Hematopoietic multipotent progenitor cell treated with erythropoietin and hydrocortisone succinate and interleukin-3 and kit ligand, for 6 days (in vitro differentiated cells): Measurements from ENCODE around the gene ZNF846.
A peak's percentile ranks its signal among the peaks of the same experiment; 100 is the strongest.
"Not testable (repeated sequence)": the region's sequence is repeated elsewhere in the genome, so short reads cannot be mapped to it uniquely, and the experiment has no call there.

Experiments used
- DNase-seq: peaks from one replicate; pipeline ENCODE4 v3.0.0-alpha.2; 2015

The ZNF846 gene

GRCh38 chr19:9768175-9769112, at the start of gene ZNF846:
Gene ZNF846, minus strand, starts transcription at chr19:9768738. Its CDS starts 3,788 bp downstream, at chr19:9764950.
- DNase-seq: peak; percentile 98

GRCh38 chr19:9818175-9818733, 49.7 kb upstream of the ZNF846 start:
- no peak for DNase-seq

GRCh38 chr19:9811139-9811538, 42.6 kb upstream of the ZNF846 start:
- no peak for DNase-seq

GRCh38 chr19:9808855-9809824, 40.6 kb upstream of the ZNF846 start:
- no peak for DNase-seq

GRCh38 chr19:9806803-9807202, 38.3 kb upstream of the ZNF846 start:
- DNase-seq: no peak

GRCh38 chr19:9801976-9802375, 33.4 kb upstream of the ZNF846 start:
- no peak for DNase-seq

GRCh38 chr19:9799162-9799561, 30.6 kb upstream of the ZNF846 start:
- DNase-seq: no peak

GRCh38 chr19:9797871-9798270, 29.3 kb upstream of the ZNF846 start:
- no peak for DNase-seq

GRCh38 chr19:9796113-9796773, 27.7 kb upstream of the ZNF846 start:
- peak; percentile 97 for DNase-seq

GRCh38 chr19:9793071-9793591, 24.6 kb upstream of the ZNF846 start:
- DNase-seq: peak; percentile 82

- DNase-seq: peak; percentile 98
Observed at GRCh38 chr19:9792206-9793070, 23.9 kb upstream of the ZNF846 start.

GRCh38 chr19:9791552-9792205, 23.1 kb upstream of the ZNF846 start:
- DNase-seq: peak; percentile 99

- not testable (repeated sequence) for DNase-seq
Observed at GRCh38 chr19:9791073-9791367, 22.5 kb upstream of the ZNF846 start.

GRCh38 chr19:9789579-9789978, 21.0 kb upstream of the ZNF846 start:
- DNase-seq: not testable (repeated sequence)

GRCh38 chr19:9789066-9789465, 20.5 kb upstream of the ZNF846 start:
- no peak for DNase-seq

- not testable (repeated sequence) for DNase-seq
Observed at GRCh38 chr19:9788604-9789003, 20.1 kb upstream of the ZNF846 start.

GRCh38 chr19:9786819-9787218, 18.3 kb upstream of the ZNF846 start:
- DNase-seq: no peak

GRCh38 chr19:9786342-9786741, 17.8 kb upstream of the ZNF846 start:
- no peak for DNase-seq

- DNase-seq: peak; percentile 99
Observed at GRCh38 chr19:9785367-9786331, 17.1 kb upstream of the ZNF846 start.

GRCh38 chr19:9784163-9784496, 15.6 kb upstream of the ZNF846 start:
- DNase-seq: not testable (repeated sequence)
